PFSK-1 (cell line): Measurements from ENCODE around the gene STX18.

Experiments
- POLR2AphosphoS5 ChIP-seq: IDR thresholded peaks from 2 replicates; pipeline ENCODE4 v1.6.1; 2012; ENCODE audit warnings: low read depth, mild to moderate bottlenecking, control low read depth, low read length, moderate library complexity
- REST ChIP-seq, 2 experiments: IDR thresholded peaks; 2 replicates each; pipeline versions ENCODE4 v1.6.1 to v1.8.0; 2011 to 2012; ENCODE audit warnings: low read depth in 2 of 2, low read length in 2 of 2, control low read depth in 1 of 2, inconsistent platforms in 1 of 2, mild to moderate bottlenecking in 1 of 2, moderate library complexity in 1 of 2; ENCODE audit not compliant: insufficient read depth in 1 of 2
- SIN3A ChIP-seq: IDR thresholded peaks from 2 replicates; pipeline ENCODE4 v1.6.1; 2012; ENCODE audit warnings: mild to moderate bottlenecking, low read length, moderate library complexity, borderline replicate concordance; ENCODE audit not compliant: insufficient read depth
- TAF1 ChIP-seq: IDR thresholded peaks from 2 replicates; pipeline ENCODE4 v1.6.1; 2012; ENCODE audit warnings: low read length, control low read depth, borderline replicate concordance; ENCODE audit not compliant: insufficient read depth

DNA sequence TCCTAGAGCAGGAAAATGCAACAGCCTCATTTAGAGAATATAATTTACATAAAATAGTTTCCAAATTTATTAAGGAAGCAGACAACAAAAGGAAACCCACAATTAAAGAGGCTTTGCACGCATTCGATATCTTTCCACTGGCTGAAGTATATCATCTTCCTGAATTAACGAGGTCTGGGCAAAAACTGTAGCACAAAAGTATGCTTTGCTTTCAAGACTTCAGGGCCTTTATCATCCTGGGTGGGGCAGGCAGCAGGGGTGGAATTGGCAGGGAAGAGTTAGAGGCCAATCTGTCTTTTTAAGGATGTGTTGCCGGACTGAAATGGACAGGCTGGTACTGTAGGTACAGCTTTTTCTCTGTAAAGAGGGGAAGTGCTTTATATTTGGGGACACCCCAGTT, 17.0 kb upstream of the STX18 start:
- TF ChIP-seq SIN3A (no peak), TAF1 (no peak), POLR2AphosphoS5 (no peak), REST (IDR thresholded peaks at IDR 0.05; ENCODE audit: insufficient read depth in 1 of 2, low read depth in 2 of 2, low read length in 2 of 2) (no peak)
